NCI-H526 treated with DMSO at 0.1 percent for 48 hours (cell line): ENCODE measurements around the gene RNF44.

Experiments used
- DNase-seq: peaks from one replicate; lab custom pipeline; 2025; lab: John Stamatoyannopoulos, UW

The RNF44 gene

GRCh38 chr5:176535101-176535663 is 2.0 kb downstream of the RNF44 start:
- DNase-seq = no peak

GRCh38 chr5:176534640-176535039 is 2.6 kb downstream of the RNF44 start:
- DNase-seq = no peak

GRCh38 chr5:176533894-176534611 is 3.1 kb downstream of the RNF44 start:
- no peak for DNase-seq

GRCh38 chr5:176533390-176533789 is 3.8 kb downstream of the RNF44 start:
- no peak for DNase-seq

- DNase-seq = no peak
Observed at GRCh38 chr5:176532795-176533194, 4.4 kb downstream of the RNF44 start.

GRCh38 chr5:176531902-176532493 is 5.2 kb downstream of the RNF44 start:
- DNase-seq = no peak

GRCh38 chr5:176530983-176531901 is 6.0 kb downstream of the RNF44 start:
- DNase-seq = no peak

- DNase-seq = no peak
Observed at GRCh38 chr5:176530393-176530982, 6.7 kb downstream of the RNF44 start.

- DNase-seq = no peak
Observed at GRCh38 chr5:176529741-176530141, 7.5 kb downstream of the RNF44 start.

GRCh38 chr5:176529116-176529740 is 8.0 kb downstream of the RNF44 start:
- no peak for DNase-seq

GRCh38 chr5:176528761-176529115 is 8.5 kb downstream of the RNF44 start:
- DNase-seq = no peak

GRCh38 chr5:176528301-176528700 is 8.9 kb downstream of the RNF44 start:
- no peak for DNase-seq

GRCh38 chr5:176527246-176528222 is 9.7 kb downstream of the RNF44 start:
- DNase-seq = no peak

- no peak for DNase-seq
Observed at GRCh38 chr5:176526462-176526861, 10.7 kb downstream of the RNF44 start.

GRCh38 chr5:176525677-176526076 is 11.5 kb downstream of the RNF44 start:
- DNase-seq = no peak

- DNase-seq = no peak
Observed at GRCh38 chr5:176524987-176525386, 12.2 kb downstream of the RNF44 start.

- no peak for DNase-seq
Observed at GRCh38 chr5:176524138-176524537, 13.1 kb downstream of the RNF44 start.

- DNase-seq = no peak
Observed at GRCh38 chr5:176521699-176522263, 15.4 kb downstream of the RNF44 start.

GRCh38 chr5:176521286-176521685 is 15.9 kb downstream of the RNF44 start:
- no peak for DNase-seq
